Epidermal melanocyte (primary cell): ENCODE results near the gene CDC14A.
"Not testable (repeated sequence)": the region's sequence is repeated elsewhere in the genome, so short reads cannot be mapped to it uniquely, and the experiment has no call there.

ENCODE experiments used
- DNase-seq: peaks from one replicate; pipeline ENCODE4 v3.0.0; 2011; ENCODE audit warnings: low spot score; ENCODE audit not compliant: insufficient read length

Gene CDC14A

GRCh38 chr1:100332331-100332730, 20.0 kb upstream of the CDC14A start:
- no peak for DNase-seq

GRCh38 chr1:100335436-100335835, 16.9 kb upstream of the CDC14A start:
- no peak for DNase-seq

- DNase-seq: not testable (repeated sequence)
Measured at GRCh38 chr1:100337878-100338277, 14.4 kb upstream of the CDC14A start.

GRCh38 chr1:100339735-100340134, 12.6 kb upstream of the CDC14A start:
- not testable (repeated sequence) for DNase-seq

- no peak for DNase-seq
Measured at GRCh38 chr1:100340494-100340893, 11.8 kb upstream of the CDC14A start.

GRCh38 chr1:100342348-100342747, 10.0 kb upstream of the CDC14A start:
- DNase-seq: no peak

- no peak for DNase-seq
Measured at GRCh38 chr1:100343897-100344296, 8.4 kb upstream of the CDC14A start.

GRCh38 chr1:100344774-100345173, 7.5 kb upstream of the CDC14A start:
- no peak for DNase-seq

GRCh38 chr1:100346387-100346786, 5.9 kb upstream of the CDC14A start:
- no peak for DNase-seq

- no peak for DNase-seq
Measured at GRCh38 chr1:100347009-100347966, 5.0 kb upstream of the CDC14A start.

- no peak for DNase-seq
Measured at GRCh38 chr1:100348549-100349144, 3.7 kb upstream of the CDC14A start.

GRCh38 chr1:100349246-100349645, 3.1 kb upstream of the CDC14A start:
- DNase-seq: no peak

GRCh38 chr1:100350787-100351094, 1.6 kb upstream of the CDC14A start:
- DNase-seq: no peak

- DNase-seq: peak; percentile 63
Measured at GRCh38 chr1:100351095-100351887, 1.0 kb upstream of the CDC14A start.

GRCh38 chr1:100353071-100353801, 930 bp downstream of the CDC14A start:
- DNase-seq: no peak

GRCh38 chr1:100353988-100354387, 1.7 kb downstream of the CDC14A start:
- no peak for DNase-seq

GRCh38 chr1:100354971-100355394, 2.7 kb downstream of the CDC14A start:
- DNase-seq: no peak

- no peak for DNase-seq
Measured at GRCh38 chr1:100358210-100358609, 5.9 kb downstream of the CDC14A start.

- DNase-seq: no peak
Measured at GRCh38 chr1:100359139-100359538, 6.8 kb downstream of the CDC14A start.

GRCh38 chr1:100360790-100361510, 8.6 kb downstream of the CDC14A start:
- DNase-seq: no peak
